Measurements from ENCODE around the gene VAMP8. TPM values are rescaled to one million over a fixed set of nuclear protein-coding genes. Genes with fewer than 3 reads are reported as not detected.
A peak's percentile ranks its signal among the peaks of the same experiment; 100 is the strongest.
"Not testable (repeated sequence)": the region's sequence is repeated elsewhere in the genome, so short reads cannot be mapped to it uniquely, and the experiment has no call there.

VAMP8 gene
- total RNA-seq, 1 experiment from 2014 or later = 90.8 TPM

DNA sequence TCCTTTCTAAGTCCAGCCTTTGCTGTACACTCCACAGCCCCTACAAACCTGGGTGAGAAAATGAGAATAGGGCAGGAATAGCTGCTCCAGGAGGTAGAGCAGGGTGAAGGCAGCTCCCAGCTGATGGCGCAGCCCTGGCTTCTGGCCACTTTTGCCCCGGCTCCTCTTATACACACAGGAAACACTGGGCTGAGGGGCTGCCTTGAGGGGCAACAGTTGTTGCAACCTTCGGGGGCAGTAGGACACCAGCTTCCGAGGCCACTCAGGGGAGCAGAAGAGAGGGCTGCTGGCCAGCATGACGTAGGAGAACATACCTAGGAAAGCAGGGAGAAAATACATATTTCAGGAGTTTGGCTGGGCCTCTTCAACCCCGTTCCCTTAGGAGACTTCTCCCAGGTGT, 24.2 kb upstream of the VAMP8 start:
- CTCF ChIA-PET = interaction anchor here (2.5 to 2.7 kb wide), 2 partner anchors 133 to 161 kb away, joined by 25 to 66 read pairs; partner anchors contain the start of gene SH2D6
- Mint-ChIP-seq H3K9me3 (ENCODE audit: low read depth, unreplicated experiment) (no peaks in the 10 kb centered on the region), H3K4me3 (ENCODE audit: low read depth, unreplicated experiment) (no peak overlapping the region), H3K27me3 (ENCODE audit: unreplicated experiment) (no peaks in the 10 kb centered on the region), H3K4me1 (ENCODE audit: low read depth, unreplicated experiment) (peaks cover 3% of the 10 kb centered on the region), H3K27ac (ENCODE audit: unreplicated experiment) (no peak overlapping the region), H3K36me3 (ENCODE audit: insufficient read depth, unreplicated experiment) (peaks cover 49% of the 10 kb centered on the region)
- BruUV-seq (replicated peaks) = no TSS peak
- no peak for DNase-seq
- TF ChIP-seq CTCF (IDR thresholded peaks at IDR 0.05; ENCODE audit: unreplicated experiment) = no peak
- intact Hi-C loops (cut with micrococcal nuclease; ENCODE audit: unreplicated experiment) = no loop called here

DNA sequence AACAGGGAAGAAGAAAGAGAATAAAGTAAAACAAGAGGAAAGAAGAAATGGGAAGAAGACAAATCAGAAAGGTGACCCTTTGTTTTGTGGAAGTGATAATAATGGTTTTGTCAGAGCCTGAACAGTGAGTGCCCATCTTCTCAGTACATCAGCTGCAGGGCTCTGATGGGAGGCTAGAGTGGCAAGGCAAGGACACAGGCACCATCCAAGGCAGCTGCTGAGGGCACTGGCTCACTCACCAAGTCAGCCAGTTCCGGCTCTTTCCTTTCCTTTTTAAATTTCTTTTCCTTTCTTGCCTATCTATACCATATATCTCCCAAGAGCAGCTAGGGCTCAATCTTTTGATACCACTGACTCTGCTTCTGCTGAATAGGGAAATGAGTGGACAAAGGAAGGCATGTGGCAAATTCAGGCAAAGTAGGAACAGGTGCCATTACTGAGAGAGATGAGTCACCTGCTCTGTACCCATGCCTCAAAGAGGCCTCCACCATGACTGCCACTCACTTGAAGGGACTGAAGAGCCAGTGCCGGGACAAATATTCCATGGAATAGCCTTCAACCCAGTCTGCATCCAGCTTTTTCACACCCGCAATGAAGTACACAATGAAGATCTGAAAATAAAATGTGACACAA, 22.3 kb upstream of the VAMP8 start:
- peaks cover 10% of the 10 kb centered on the region for H3K4me1 Mint-ChIP-seq (ENCODE audit: low read depth, unreplicated experiment)
- H3K9me3 Mint-ChIP-seq (ENCODE audit: low read depth, unreplicated experiment) = no peaks in the 10 kb centered on the region
- no TSS peak for BruUV-seq (replicated peaks)
- intact Hi-C loops (cut with micrococcal nuclease; ENCODE audit: unreplicated experiment) = no loop called here
- no peak for TF ChIP-seq CTCF (IDR thresholded peaks at IDR 0.05; ENCODE audit: unreplicated experiment)
- H3K27me3 Mint-ChIP-seq (ENCODE audit: unreplicated experiment) = no peaks in the 10 kb centered on the region
- H3K36me3 Mint-ChIP-seq (ENCODE audit: insufficient read depth, unreplicated experiment) = peaks cover 33% of the 10 kb centered on the region
- no peak overlapping the region for H3K27ac Mint-ChIP-seq (ENCODE audit: unreplicated experiment)
- no peak overlapping the region for H3K4me3 Mint-ChIP-seq (ENCODE audit: low read depth, unreplicated experiment)
- no peak for DNase-seq
- CTCF ChIA-PET = no interaction called here

GRCh38 chr2:85557130-85557529, 20.3 kb upstream of the VAMP8 start:
- Mint-ChIP-seq H3K36me3 (ENCODE audit: insufficient read depth, unreplicated experiment) (peaks cover 38% of the 10 kb centered on the region), H3K27ac (ENCODE audit: unreplicated experiment) (no peak overlapping the region)
- CTCF ChIA-PET = interaction anchor here (1.1 to 2.0 kb wide), 2 partner anchors 21 to 138 kb away, joined by 3 to 4 read pairs; partner anchors contain the start of gene VAMP8

GRCh38 chr2:85558160-85558559, 19.2 kb upstream of the VAMP8 start:
- intact Hi-C loops (cut with micrococcal nuclease; ENCODE audit: unreplicated experiment) = no loop called here
- CTCF ChIA-PET = interaction anchor here (2.0 kb wide), 1 partner anchor 20 kb away, joined by 4 read pairs; the partner anchor contains the start of gene VAMP8
- Mint-ChIP-seq H3K9me3 (ENCODE audit: low read depth, unreplicated experiment) (no peaks in the 10 kb centered on the region), H3K27ac (ENCODE audit: unreplicated experiment) (no peak overlapping the region), H3K27me3 (ENCODE audit: unreplicated experiment) (no peaks in the 10 kb centered on the region), H3K4me1 (ENCODE audit: low read depth, unreplicated experiment) (peaks cover 19% of the 10 kb centered on the region), H3K36me3 (ENCODE audit: insufficient read depth, unreplicated experiment) (peaks cover 32% of the 10 kb centered on the region), H3K4me3 (ENCODE audit: low read depth, unreplicated experiment) (no peak overlapping the region)
- no TSS peak for BruUV-seq (replicated peaks)
- TF ChIP-seq CTCF (IDR thresholded peaks at IDR 0.05; ENCODE audit: unreplicated experiment) = no peak
- DNase-seq = no peak

More at GRCh38 chr2:85557130-85557529, 20.3 kb upstream of the VAMP8 start:
- Mint-ChIP-seq H3K27me3 (ENCODE audit: unreplicated experiment) (no peaks in the 10 kb centered on the region), H3K9me3 (ENCODE audit: low read depth, unreplicated experiment) (no peaks in the 10 kb centered on the region), H3K4me1 (ENCODE audit: low read depth, unreplicated experiment) (peaks cover 19% of the 10 kb centered on the region), H3K4me3 (ENCODE audit: low read depth, unreplicated experiment) (no peak overlapping the region)
- BruUV-seq (replicated peaks) = no TSS peak
- intact Hi-C loops (cut with micrococcal nuclease; ENCODE audit: unreplicated experiment) = no loop called here
- no peak for TF ChIP-seq CTCF (IDR thresholded peaks at IDR 0.05; ENCODE audit: unreplicated experiment)
- DNase-seq = no peak

DNA sequence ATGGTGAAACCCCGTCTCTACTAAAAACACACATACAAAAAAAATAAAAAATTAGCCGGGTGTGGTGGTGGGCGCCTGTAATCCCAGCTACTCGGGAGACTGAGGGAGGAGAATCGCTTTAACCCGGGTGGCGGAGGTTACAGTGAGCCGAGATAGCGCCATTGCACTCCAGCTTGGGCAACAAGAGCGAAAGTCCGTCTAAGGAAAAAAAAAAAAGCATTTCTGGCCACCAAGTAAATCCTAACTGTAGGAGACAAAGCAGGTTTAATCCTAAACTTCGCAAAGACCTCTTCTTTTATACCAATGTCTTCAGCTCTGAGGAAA, 17.0 kb upstream of the VAMP8 start:
- H3K27me3 Mint-ChIP-seq (ENCODE audit: unreplicated experiment); BruUV-seq (replicated peaks); DNase-seq; H3K9me3 Mint-ChIP-seq (ENCODE audit: low read depth, unreplicated experiment); intact Hi-C loops (cut with micrococcal nuclease; ENCODE audit: unreplicated experiment): not testable (repeated sequence)
- Mint-ChIP-seq H3K36me3 (ENCODE audit: insufficient read depth, unreplicated experiment) (peaks cover 24% of the 10 kb centered on the region), H3K4me3 (ENCODE audit: low read depth, unreplicated experiment) (peak overlapping the region; percentile 90), H3K27ac (ENCODE audit: unreplicated experiment) (peak overlapping the region; percentile 87), H3K4me1 (ENCODE audit: low read depth, unreplicated experiment) (peaks cover 19% of the 10 kb centered on the region)
- CTCF ChIA-PET = interaction anchor here (0.5 to 0.7 kb wide), 3 partner anchors 55 to 230 kb away, joined by 3 to 5 read pairs (median 4); no protein-coding TSS in a partner anchor
